HEK293 (cell line): Measurements from ENCODE around the gene OSTF1.

Experiments used
- CTCF ChIA-PET: fragments of 350-600 bp; formaldehyde crosslinking; extraction: SDS; loops from one replicate; lab custom pipeline; 2021; ENCODE audit warnings: antibody characterized with exemption; lab: Yijun Ruan, JAX
- POLR2A ChIA-PET: fragments of 300-600 bp; formaldehyde crosslinking; extraction: SDS; loops from one replicate; lab custom pipeline; 2020; ENCODE audit warnings: antibody characterized with exemption, inconsistent platforms; lab: Yijun Ruan, JAX
- H3K27ac ChIP-seq: fragments of 200-500 bp; sonication (Bioruptor generic); 2 replicates; pipeline ENCODE4 v1.5.1; 2014; ENCODE audit warnings: low read depth, low read length, control low read depth, inconsistent platforms; ENCODE audit errors: extremely low read depth
- H3K36me3 ChIP-seq, 2 experiments: fragments of 200-500 bp in 1 of 2; sonication (Bioruptor generic) in 1 of 2; 1 replicate in 1 of 2; 2 replicates in 1 of 2; pipeline ENCODE4 v1.5.1; 2014 to 2017; ENCODE audit warnings: inconsistent platforms in 2 of 2, low read length in 2 of 2; ENCODE audit not compliant: control insufficient read depth in 2 of 2, insufficient read depth in 1 of 2
- H3K4me1 ChIP-seq: fragments of 200-500 bp; sonication (Bioruptor generic); 2 replicates; pipeline ENCODE4 v1.5.1; 2014; ENCODE audit warnings: mild to moderate bottlenecking, low read length, inconsistent platforms; ENCODE audit not compliant: control insufficient read depth, insufficient read depth
- H3K4me3 ChIP-seq: 2 replicates; pipeline ENCODE4 v1.5.1; 2011; ENCODE audit warnings: low read depth, mild to moderate bottlenecking, control low read depth, low read length, moderate library complexity
- H3K9me3 ChIP-seq: fragments of 200-500 bp; sonication (Bioruptor generic); 2 replicates; pipeline ENCODE4 v1.5.1; 2014; ENCODE audit warnings: low read depth, low read length, inconsistent platforms; ENCODE audit not compliant: control insufficient read depth, insufficient read depth
- FEZF1 ChIP-seq: fragments of 450-650 bp; formaldehyde crosslinking; IDR thresholded peaks from 2 replicates; pipeline ENCODE4 v1.5.1; 2016; ENCODE audit warnings: missing biosample characterization, missing genetic modification characterization
- GLIS1 ChIP-seq: fragments of 450-650 bp; formaldehyde crosslinking; IDR thresholded peaks from 2 replicates; pipeline ENCODE4 v1.5.1; 2016; ENCODE audit warnings: missing biosample characterization, missing genetic modification characterization
- HOXD13 ChIP-seq: sonication (generic); formaldehyde crosslinking; IDR thresholded peaks from 2 replicates; pipeline ENCODE4 v1.8.0; 2022; ENCODE audit warnings: missing genetic modification reagents, borderline replicate concordance
- KLF17 ChIP-seq: fragments of 450-650 bp; formaldehyde crosslinking; IDR thresholded peaks from 2 replicates; pipeline ENCODE4 v1.5.1; 2016; ENCODE audit warnings: missing biosample characterization, missing genetic modification characterization
- PRDM10 ChIP-seq: fragments of 450-650 bp; formaldehyde crosslinking; IDR thresholded peaks from 2 replicates; pipeline ENCODE4 v1.5.1; 2016; ENCODE audit warnings: missing biosample characterization, missing genetic modification characterization
- ZBTB11 ChIP-seq: fragments of 450-650 bp; formaldehyde crosslinking; conservative IDR thresholded peaks from 2 replicates; pipeline ENCODE4 v1.5.1; 2016; ENCODE audit warnings: low read depth, missing biosample characterization, missing genetic modification characterization
- ZNF121 ChIP-seq: fragments of 450-650 bp; formaldehyde crosslinking; IDR thresholded peaks from 2 replicates; pipeline ENCODE4 v1.5.1; 2016; ENCODE audit warnings: missing biosample characterization, missing genetic modification characterization
- ZNF140 ChIP-seq: fragments of 450-650 bp; formaldehyde crosslinking; IDR thresholded peaks from 2 replicates; pipeline ENCODE4 v1.5.1; 2016; ENCODE audit warnings: missing biosample characterization, missing genetic modification characterization
- ZNF18 ChIP-seq: fragments of 450-650 bp; formaldehyde crosslinking; IDR thresholded peaks from 2 replicates; pipeline ENCODE4 v1.5.1; 2016; ENCODE audit warnings: missing biosample characterization, missing genetic modification characterization
- ZNF19 ChIP-seq: fragments of 450-650 bp; formaldehyde crosslinking; IDR thresholded peaks from 2 replicates; pipeline ENCODE4; 2016; ENCODE audit warnings: missing biosample characterization, missing genetic modification characterization, low read depth
- ZNF202 ChIP-seq: fragments of 450-650 bp; formaldehyde crosslinking; IDR thresholded peaks from 2 replicates; pipeline ENCODE4 v1.5.1; 2016; ENCODE audit warnings: missing biosample characterization, missing genetic modification characterization, borderline replicate concordance
- ZNF280D ChIP-seq: fragments of 450-650 bp; formaldehyde crosslinking; IDR thresholded peaks from 2 replicates; pipeline ENCODE4 v1.5.1; 2016; ENCODE audit warnings: missing biosample characterization, missing genetic modification characterization
- ZNF335 ChIP-seq: fragments of 450-650 bp; formaldehyde crosslinking; conservative IDR thresholded peaks from 2 replicates; pipeline ENCODE4 v1.5.1; 2016; ENCODE audit warnings: missing biosample characterization, missing genetic modification characterization
- ZNF629 ChIP-seq: fragments of 450-650 bp; formaldehyde crosslinking; IDR thresholded peaks from 2 replicates; pipeline ENCODE4 v1.5.1; 2017; ENCODE audit warnings: missing biosample characterization, missing genetic modification characterization

OSTF1 gene

GRCh38 chr9:75109210-75109839 lies 21.0 kb downstream of the OSTF1 start (continued):
- TF ChIP-seq ZNF19 (tag by site-specific recombination) (no peak), ZNF121 (no peak), ZNF280D (tag by site-specific recombination) (no peak), ZNF140 (tag by site-specific recombination) (no peak)

GRCh38 chr9:75111019-75111622 lies 22.8 kb downstream of the OSTF1 start:
- Histone ChIP-seq H3K9me3 (no peaks in the 10 kb centered on the region), H3K27ac (no peak overlapping the region), H3K4me3 (no peak overlapping the region), H3K36me3 (no peaks in the 10 kb centered on the region)
- CTCF ChIA-PET, result interaction anchor here (0.6 to 1.0 kb wide), 3 partner anchors 10 to 110 kb away, joined by 3 read pairs; no protein-coding TSS in a partner anchor
- POLR2A ChIA-PET, result no interaction called here
- TF ChIP-seq PRDM10 (tag by site-specific recombination) (0 out of 2 replicates have a peak, but pooled peaks have one; percentile 10), ZNF202 (no peak), GLIS1 (tag by site-specific recombination) (no peak)
- TF ChIP-seq, all 188 proteins: peak for 1
- no peaks in the 10 kb centered on the region for H3K4me1 ChIP-seq

GRCh38 chr9:75112789-75113188 lies 24.5 kb downstream of the OSTF1 start:
- CTCF ChIA-PET, result interaction anchor here (0.6 kb wide), 1 partner anchor 48 kb away, joined by 3 read pairs; no protein-coding TSS in a partner anchor
- no peaks in the 10 kb centered on the region for H3K4me1 ChIP-seq
- POLR2A ChIA-PET, result no interaction called here

More at GRCh38 chr9:75112789-75113188, 24.5 kb downstream of the OSTF1 start:
- TF ChIP-seq ZNF335 (tag by site-specific recombination) (no peak), ZNF18 (tag by site-specific recombination) (no peak), HOXD13 (no peak), KLF17 (tag by site-specific recombination) (no peak), FEZF1 (tag by site-specific recombination) (no peak), ZBTB11 (tag by site-specific recombination) (no peak), ZNF629 (no peak)
- Histone ChIP-seq H3K36me3 (no peaks in the 10 kb centered on the region), H3K4me3 (no peak overlapping the region), H3K27ac (no peak overlapping the region), H3K9me3 (no peaks in the 10 kb centered on the region)
